GM12873 (cell line): ENCODE data around the gene MLIP.

Experiments used
- TF ChIP-seq, protein P1 (sequence below): IDR thresholded peaks from 2 replicates; pipeline ENCODE4 v1.5.1; 2012; ENCODE audit warnings: low read depth, mild to moderate bottlenecking, moderate library complexity, low read length, control low read depth; ENCODE audit not compliant: insufficient read depth; ENCODE audit errors: missing control alignments

MLIP gene

DNA sequence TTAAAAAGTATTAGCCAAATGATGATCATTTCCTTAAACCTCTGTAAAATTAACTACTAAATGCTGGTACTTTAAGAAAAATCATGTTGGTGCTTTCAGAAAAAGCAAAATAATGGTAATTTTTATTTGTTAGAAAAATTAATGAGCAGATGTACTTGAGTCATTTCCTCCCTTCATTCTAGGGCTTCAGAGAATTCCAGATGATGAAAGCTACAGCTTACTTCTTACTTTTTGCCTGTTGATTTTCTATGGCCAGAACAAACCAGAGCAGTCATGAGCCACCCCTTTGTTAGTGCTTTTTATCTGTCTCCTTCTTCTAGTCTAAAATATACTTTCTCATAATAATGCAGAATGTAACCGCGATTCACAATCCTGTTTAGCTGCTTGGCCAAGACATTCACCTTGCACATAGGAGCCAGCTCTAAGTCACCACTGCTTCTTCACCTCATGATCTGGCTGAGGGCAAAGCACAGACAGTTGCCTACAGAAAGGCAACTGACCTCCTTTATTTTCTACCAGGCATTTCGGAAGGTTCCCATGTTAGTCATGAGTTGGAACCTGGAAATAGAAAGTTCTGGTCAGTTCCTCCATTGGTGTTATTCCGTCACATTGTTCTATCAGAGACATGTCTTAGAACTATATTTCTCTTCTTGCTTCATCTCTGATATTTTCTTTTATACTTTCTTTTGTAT is 153.5 kb downstream of the MLIP start:
- TF ChIP-seq, protein P1, sequence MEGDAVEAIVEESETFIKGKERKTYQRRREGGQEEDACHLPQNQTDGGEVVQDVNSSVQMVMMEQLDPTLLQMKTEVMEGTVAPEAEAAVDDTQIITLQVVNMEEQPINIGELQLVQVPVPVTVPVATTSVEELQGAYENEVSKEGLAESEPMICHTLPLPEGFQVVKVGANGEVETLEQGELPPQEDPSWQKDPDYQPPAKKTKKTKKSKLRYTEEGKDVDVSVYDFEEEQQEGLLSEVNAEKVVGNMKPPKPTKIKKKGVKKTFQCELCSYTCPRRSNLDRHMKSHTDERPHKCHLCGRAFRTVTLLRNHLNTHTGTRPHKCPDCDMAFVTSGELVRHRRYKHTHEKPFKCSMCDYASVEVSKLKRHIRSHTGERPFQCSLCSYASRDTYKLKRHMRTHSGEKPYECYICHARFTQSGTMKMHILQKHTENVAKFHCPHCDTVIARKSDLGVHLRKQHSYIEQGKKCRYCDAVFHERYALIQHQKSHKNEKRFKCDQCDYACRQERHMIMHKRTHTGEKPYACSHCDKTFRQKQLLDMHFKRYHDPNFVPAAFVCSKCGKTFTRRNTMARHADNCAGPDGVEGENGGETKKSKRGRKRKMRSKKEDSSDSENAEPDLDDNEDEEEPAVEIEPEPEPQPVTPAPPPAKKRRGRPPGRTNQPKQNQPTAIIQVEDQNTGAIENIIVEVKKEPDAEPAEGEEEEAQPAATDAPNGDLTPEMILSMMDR: no peak

DNA sequence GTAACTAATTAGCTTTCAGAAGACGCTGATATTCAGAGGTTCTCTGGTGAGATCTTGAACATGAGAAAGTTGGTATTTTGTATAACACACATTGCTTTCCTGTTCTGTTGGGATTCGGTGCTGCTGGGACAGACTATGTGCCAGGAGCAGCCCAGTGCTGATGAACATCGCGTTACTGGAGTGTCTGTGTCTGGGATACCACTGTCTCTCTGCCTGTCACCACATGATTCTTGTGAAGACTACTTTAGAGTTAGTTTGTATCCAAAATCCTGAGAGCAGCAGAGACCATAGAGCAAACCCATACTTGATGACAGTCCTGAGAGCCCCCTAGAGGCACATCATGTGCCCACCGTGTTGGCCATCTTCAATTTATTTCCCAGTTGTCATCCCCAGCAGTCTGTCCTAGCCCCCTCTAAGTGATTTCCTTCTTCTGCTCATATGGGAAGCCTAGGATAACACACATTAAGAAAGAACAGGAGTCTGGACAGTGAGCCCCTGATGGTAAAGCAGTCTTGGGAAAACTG is 155.2 kb downstream of the MLIP start:
- TF ChIP-seq, protein P1: no peak

DNA sequence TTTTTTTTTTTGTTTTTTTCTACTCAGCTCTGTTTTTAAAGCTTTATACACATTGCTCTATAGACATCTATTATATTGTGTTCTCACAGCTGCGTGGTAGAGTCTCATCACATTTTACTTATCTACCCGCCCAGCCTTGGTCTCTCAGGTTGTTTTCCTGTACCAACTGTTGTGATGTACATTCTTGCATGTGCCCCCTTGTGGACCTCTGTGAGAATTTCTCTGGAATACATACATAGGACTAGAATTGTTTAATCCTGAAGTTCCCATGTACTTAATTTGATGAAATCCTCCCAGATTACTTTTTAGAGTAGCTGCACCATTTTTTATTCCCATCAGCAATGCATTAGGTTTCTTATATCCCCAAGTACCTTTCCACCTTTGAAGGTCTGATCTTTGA is 156.6 kb downstream of the MLIP start:
- TF ChIP-seq, protein P1: peak; percentile 50

DNA sequence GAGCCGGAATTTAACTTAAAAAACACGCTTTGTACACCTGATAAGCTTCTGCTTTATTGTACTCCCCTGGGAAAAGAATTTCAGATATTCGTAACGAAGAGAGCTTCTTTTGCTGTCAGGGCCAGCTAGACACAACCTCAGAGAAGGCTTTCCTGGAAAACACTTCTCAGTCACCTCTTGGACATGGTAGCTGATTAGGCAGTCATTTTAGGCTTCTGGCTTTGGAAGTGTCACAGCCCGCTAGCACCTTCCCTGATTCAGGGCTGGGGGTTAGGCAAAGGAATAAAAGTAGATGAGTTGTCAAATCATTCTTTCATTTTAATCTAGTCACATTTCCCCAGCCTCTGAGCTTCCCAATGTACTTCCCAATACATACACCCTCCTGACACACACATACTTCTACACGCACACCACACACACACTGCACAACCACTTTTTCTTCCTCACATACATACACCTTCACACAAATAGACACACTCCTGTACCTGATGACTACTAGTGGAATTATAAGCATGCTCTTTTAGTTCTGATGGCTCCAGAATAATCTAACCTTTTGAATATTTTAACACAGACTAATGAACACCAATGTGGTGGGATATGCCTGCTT is 162.1 kb downstream of the MLIP start:
- TF ChIP-seq, protein P1: no peak

DNA sequence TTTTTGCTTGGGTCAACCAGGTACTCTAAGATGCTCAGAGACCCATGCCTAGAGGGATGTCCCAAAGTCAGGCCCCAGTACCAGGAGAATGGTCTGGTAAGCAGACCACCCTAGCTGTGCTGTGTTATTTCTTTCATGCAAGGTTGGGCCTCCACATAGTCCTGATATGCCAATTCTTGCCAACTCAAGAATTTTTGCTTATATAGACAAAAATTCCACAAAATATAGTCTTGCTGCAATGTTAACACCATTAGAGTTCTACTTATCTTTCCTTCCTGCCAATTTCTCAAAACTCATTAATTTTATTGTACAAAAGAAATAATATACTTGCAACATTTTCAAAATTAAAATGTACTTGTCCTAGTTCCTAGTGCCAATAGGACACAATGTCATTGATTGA is 163.1 kb downstream of the MLIP start:
- TF ChIP-seq, protein P1: no peak

DNA sequence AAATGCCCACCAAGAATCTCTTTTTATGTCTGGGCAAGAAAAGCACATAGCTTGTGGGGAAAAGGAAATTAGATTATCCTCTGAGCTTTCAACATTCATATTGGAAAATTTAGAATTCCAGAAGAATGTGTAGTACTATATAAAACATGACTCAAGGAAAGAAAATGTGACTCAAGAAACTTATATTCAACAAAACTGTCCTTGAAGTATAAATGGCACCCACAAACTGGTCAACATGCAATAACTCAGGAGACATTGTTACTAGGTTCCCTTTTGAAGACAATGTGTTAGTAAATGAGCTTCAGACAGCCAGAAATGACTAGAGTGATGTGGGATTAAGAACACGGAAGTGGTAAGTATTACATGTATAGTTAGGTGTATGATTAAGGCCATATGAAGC is 170.9 kb downstream of the MLIP start:
- TF ChIP-seq, protein P1: no peak

DNA sequence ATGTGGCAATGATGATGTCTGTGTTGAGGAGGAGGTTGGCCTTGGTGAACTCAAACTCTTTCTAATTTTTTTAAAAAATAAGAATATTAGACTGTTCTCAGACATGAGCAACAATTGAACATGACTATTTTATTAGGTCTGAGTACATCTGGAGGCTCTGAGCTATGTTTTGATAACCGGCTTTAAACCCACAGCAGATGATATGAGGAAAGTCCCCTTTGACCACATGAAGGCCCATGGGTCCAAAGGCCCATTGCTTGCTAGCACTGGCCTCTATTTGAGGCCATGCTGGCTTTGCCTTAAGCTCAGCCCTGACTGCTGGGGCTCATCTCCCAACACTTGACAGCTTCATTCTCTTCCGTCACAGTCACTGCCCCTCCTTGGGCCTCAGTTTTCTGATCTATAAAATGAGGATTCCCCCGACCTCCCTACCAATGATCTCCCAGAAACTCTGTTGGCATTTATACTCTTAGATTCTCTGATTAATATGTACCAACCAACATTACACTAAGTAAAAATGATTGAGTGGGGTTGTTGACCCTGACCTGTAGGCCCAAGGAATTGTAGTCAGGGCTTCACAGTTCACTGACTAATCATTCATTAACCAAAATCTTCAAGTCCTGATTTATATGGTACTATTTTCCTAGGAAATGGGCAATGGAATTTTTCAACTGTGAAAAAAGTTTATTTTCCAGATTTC is 173.1 kb downstream of the MLIP start:
- TF ChIP-seq, protein P1: no peak
